Measurements from ENCODE around the gene TNS2. TPM values are rescaled to one million over a fixed set of nuclear protein-coding genes. Genes with fewer than 3 reads are reported as not detected.
"Not testable (repeated sequence)": the region's sequence is repeated elsewhere in the genome, so short reads cannot be mapped to it uniquely, and the experiment has no call there.

Gene TNS2
- total and polyA plus RNA-seq, 4 donors, result 56.7 to 182 (median 105) TPM

DNA sequence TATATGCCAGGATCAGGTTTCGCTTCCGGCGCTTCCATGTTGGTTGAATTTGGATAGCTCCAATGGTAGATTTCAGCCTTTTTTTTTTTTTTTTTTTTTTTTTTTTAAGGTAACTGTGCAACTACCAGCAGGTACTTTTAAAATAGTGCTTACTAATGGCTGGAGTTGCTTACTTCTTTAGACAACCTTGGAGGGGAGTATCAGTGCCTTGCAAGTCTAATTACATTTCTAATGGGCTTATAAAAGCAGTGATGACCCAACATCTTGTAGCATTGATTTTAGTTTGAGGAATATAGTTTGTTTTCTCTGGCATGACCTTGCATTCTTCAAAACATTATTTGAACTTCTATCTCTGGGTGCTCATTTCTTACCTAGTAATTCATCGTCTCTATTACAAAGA, 42.5 kb upstream of the TNS2 start:
- ATAC-seq (ENCODE audit: insufficient read depth, low FRiP score) (no peak), DNase-seq (no peak)
- TF ChIP-seq, protein P1, sequence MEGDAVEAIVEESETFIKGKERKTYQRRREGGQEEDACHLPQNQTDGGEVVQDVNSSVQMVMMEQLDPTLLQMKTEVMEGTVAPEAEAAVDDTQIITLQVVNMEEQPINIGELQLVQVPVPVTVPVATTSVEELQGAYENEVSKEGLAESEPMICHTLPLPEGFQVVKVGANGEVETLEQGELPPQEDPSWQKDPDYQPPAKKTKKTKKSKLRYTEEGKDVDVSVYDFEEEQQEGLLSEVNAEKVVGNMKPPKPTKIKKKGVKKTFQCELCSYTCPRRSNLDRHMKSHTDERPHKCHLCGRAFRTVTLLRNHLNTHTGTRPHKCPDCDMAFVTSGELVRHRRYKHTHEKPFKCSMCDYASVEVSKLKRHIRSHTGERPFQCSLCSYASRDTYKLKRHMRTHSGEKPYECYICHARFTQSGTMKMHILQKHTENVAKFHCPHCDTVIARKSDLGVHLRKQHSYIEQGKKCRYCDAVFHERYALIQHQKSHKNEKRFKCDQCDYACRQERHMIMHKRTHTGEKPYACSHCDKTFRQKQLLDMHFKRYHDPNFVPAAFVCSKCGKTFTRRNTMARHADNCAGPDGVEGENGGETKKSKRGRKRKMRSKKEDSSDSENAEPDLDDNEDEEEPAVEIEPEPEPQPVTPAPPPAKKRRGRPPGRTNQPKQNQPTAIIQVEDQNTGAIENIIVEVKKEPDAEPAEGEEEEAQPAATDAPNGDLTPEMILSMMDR (IDR thresholded peaks at IDR 0.05; ENCODE audit: control extremely low read depth, extremely low read depth), result no peak
- Histone ChIP-seq H3K9me3 (ENCODE audit: control insufficient read depth in 4 of 4, insufficient read depth in 3 of 4, low read length in 3 of 4) (no peaks in the 10 kb centered on the region), H3K4me3 (peak overlapping the region; percentile 96), H3K27ac (ENCODE audit: low read depth in 1 of 2, low read length in 1 of 2) (peak overlapping the region in 1 of 2 donors; percentile 93), H3K27me3 (ENCODE audit: control insufficient read depth in 3 of 3, insufficient read depth in 3 of 3, low read length in 2 of 3) (no peaks in the 10 kb centered on the region), H3K9ac (ENCODE audit: insufficient read depth in 1 of 2, low read length in 2 of 2) (peak overlapping the region; percentile 68 to 89), H3K36me3 (ENCODE audit: control insufficient read depth in 4 of 4, insufficient read depth in 4 of 4, low read length in 4 of 4) (peaks cover 0 to 6% (median 2%) of the 10 kb centered on the region in 4 donors), H3K4me1 (ENCODE audit: control insufficient read depth in 5 of 5, insufficient read depth in 5 of 5, low read length in 5 of 5) (peaks cover 6 to 25% (median 17%) of the 10 kb centered on the region in 5 donors)
- WGBS, 2 donors, result 31 to 33% methylated on average over 4 of the region's 4 CpGs

DNA sequence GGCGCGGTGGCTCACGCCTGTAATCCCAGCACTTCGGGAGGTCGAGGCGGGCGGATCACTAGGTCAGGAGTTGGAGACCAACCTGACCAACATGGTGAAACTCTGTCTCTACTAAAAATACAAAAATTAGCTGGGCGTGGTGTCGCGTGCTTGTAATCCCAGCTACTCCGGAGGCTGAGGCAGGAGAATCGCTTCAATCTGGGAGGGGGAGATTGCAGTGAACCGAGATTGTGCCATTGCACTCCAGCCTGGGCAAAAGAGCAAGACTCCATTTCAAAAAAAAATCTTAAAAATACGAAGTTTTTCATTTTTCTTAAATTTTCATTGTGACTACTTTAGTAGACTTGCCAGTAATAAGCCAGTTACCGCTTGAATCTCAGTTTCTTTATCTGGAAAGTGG, 41.1 kb upstream of the TNS2 start:
- not testable (repeated sequence) for ATAC-seq (ENCODE audit: insufficient read depth, low FRiP score); H3K27ac ChIP-seq (ENCODE audit: low read depth in 1 of 2, low read length in 1 of 2); H3K9ac ChIP-seq (ENCODE audit: insufficient read depth in 1 of 2, low read length in 2 of 2); H3K27me3 ChIP-seq (ENCODE audit: control insufficient read depth in 3 of 3, insufficient read depth in 3 of 3, low read length in 2 of 3); H3K9me3 ChIP-seq (ENCODE audit: control insufficient read depth in 4 of 4, insufficient read depth in 3 of 4, low read length in 3 of 4); DNase-seq; H3K4me3 ChIP-seq; H3K36me3 ChIP-seq (ENCODE audit: control insufficient read depth in 4 of 4, insufficient read depth in 4 of 4, low read length in 4 of 4)
- WGBS, 2 donors, result 91 to 94% methylated on average over 15 of the region's 15 CpGs
- H3K4me1 ChIP-seq (ENCODE audit: control insufficient read depth in 5 of 5, insufficient read depth in 5 of 5, low read length in 5 of 5), result peaks cover 6 to 25% (median 17%) of the 10 kb centered on the region in 5 donors

DNA sequence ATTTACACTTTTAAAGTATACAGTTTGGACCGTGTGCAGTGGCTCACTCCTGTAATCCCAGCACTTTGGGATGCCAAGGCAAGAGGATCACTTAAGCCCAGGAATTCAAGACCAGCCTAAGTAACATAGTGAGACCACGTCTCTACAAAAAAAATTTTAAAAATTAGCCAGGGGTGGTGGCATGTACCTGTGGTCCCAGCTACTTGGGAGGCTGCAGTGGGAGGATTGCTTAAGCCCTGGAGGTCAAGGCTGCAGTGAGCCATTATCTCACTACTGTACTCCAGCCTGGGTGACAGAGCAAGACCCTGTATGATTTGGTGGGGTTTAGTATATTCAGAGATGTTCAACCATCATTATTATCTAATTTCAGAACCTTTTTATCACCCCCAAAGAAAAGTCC, 38.9 kb upstream of the TNS2 start:
- Histone ChIP-seq H3K4me1 (ENCODE audit: control insufficient read depth in 5 of 5, insufficient read depth in 5 of 5, low read length in 5 of 5) (peaks cover 3 to 16% (median 11%) of the 10 kb centered on the region in 5 donors), H3K36me3 (ENCODE audit: control insufficient read depth in 4 of 4, insufficient read depth in 4 of 4, low read length in 4 of 4) (peaks cover 0 to 6% (median 2%) of the 10 kb centered on the region in 4 donors), H3K9me3 (ENCODE audit: control insufficient read depth in 4 of 4, insufficient read depth in 3 of 4, low read length in 3 of 4) (no peaks in the 10 kb centered on the region), H3K27ac (ENCODE audit: low read depth in 1 of 2, low read length in 1 of 2) (no peak overlapping the region), H3K9ac (ENCODE audit: insufficient read depth in 1 of 2, low read length in 2 of 2) (no peak overlapping the region), H3K27me3 (ENCODE audit: control insufficient read depth in 3 of 3, insufficient read depth in 3 of 3, low read length in 2 of 3) (no peaks in the 10 kb centered on the region), H3K4me3 (no peak overlapping the region)
- ATAC-seq (ENCODE audit: insufficient read depth, low FRiP score) (no peak), DNase-seq (no peak)
- TF ChIP-seq, protein P1 (IDR thresholded peaks at IDR 0.05; ENCODE audit: control extremely low read depth, extremely low read depth), result no peak
- 83 to 92% methylated on average over 2 of the region's 2 CpGs for WGBS, 2 donors

DNA sequence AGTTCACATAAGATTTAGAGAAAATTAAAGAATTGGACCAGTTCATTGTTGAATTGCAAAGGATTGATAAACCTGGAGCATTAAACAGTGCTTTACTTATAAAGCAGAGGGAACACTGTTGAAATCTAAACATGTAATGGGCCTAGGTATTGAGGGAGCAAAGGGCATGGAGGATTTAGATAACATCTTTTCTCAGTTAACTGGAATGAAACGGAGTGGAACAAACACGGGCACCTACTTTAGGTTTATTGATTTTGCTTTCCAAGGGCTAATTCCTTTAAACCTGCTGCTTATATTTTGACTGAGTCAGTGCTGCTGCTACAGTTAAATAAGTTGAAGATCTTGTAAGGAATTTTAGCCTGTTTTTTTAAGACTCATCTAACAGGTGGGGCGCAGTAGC, 38.0 kb upstream of the TNS2 start:
- Histone ChIP-seq H3K27ac (ENCODE audit: low read depth in 1 of 2, low read length in 1 of 2) (no peak overlapping the region), H3K36me3 (ENCODE audit: control insufficient read depth in 4 of 4, insufficient read depth in 4 of 4, low read length in 4 of 4) (peaks cover 0 to 6% (median 2%) of the 10 kb centered on the region in 4 donors), H3K27me3 (ENCODE audit: control insufficient read depth in 3 of 3, insufficient read depth in 3 of 3, low read length in 2 of 3) (no peaks in the 10 kb centered on the region), H3K9ac (ENCODE audit: insufficient read depth in 1 of 2, low read length in 2 of 2) (no peak overlapping the region), H3K9me3 (ENCODE audit: control insufficient read depth in 4 of 4, insufficient read depth in 3 of 4, low read length in 3 of 4) (no peaks in the 10 kb centered on the region), H3K4me1 (ENCODE audit: control insufficient read depth in 5 of 5, insufficient read depth in 5 of 5, low read length in 5 of 5) (peaks cover 3 to 16% (median 11%) of the 10 kb centered on the region in 5 donors), H3K4me3 (no peak overlapping the region)
- no peak for DNase-seq
- TF ChIP-seq, protein P1 (IDR thresholded peaks at IDR 0.05; ENCODE audit: control extremely low read depth, extremely low read depth), result no peak
- WGBS, 2 donors, result 81 to 88% methylated on average over 3 of the region's 3 CpGs
- no peak for ATAC-seq (ENCODE audit: insufficient read depth, low FRiP score)
